Diencephalon (tissue), 1 donor: Measurements from ENCODE around the gene TMEM164. TPM values are rescaled to one million over a fixed set of nuclear protein-coding genes. Genes with fewer than 3 reads are reported as not detected.

ENCODE experiments used
- small RNA-seq: library from RNA; depleted of rRNA; stranded (forward); fragments of <200 nt; gene quantifications from one replicate; pipeline ENCODE3, GENCODE V24; 2014
- total RNA-seq: library from RNA; depleted of rRNA; stranded (reverse); fragments of >200 nt; gene quantifications from one replicate; pipeline ENCODE4 v1.2.3, GENCODE V29; 2014

The TMEM164 gene
- 40.4 TPM for total RNA-seq

GRCh38 chrX:110002300-110003166, at the start of gene TMEM164:
TMEM164 (plus strand) TSS chrX:110003114; CDS start chrX:110003775, 661 bp downstream.

Small RNA genes within 50 kb of the gene (small RNA-seq; reads per million reads assigned to genes)
- gene MIR3978 (not detected), gene MIR652 (28.1 reads per million, percentile 95 among the genes with 10 or more reads in this experiment), gene SNORD96B (1.2 reads per million, percentile 80 among the genes with 10 or more reads in this experiment)
